Stimulated activated CD8-positive, alpha-beta memory T cell treated with anti-CD3 and anti-CD28 coated beads, Interleukin-7, amount 100 ng/mL, for 4 hours (primary cell): ENCODE data around the gene CIZ1.
"Not testable (repeated sequence)": the region's sequence is repeated elsewhere in the genome, so short reads cannot be mapped to it uniquely, and the experiment has no call there.

Source experiments
- DNase-seq, 2 donors: peaks; one replicate each; pipeline ENCODE4 v3.0.0-alpha.2; 2020; ENCODE audit warnings: low read depth in 2 of 2

Gene CIZ1

DNA sequence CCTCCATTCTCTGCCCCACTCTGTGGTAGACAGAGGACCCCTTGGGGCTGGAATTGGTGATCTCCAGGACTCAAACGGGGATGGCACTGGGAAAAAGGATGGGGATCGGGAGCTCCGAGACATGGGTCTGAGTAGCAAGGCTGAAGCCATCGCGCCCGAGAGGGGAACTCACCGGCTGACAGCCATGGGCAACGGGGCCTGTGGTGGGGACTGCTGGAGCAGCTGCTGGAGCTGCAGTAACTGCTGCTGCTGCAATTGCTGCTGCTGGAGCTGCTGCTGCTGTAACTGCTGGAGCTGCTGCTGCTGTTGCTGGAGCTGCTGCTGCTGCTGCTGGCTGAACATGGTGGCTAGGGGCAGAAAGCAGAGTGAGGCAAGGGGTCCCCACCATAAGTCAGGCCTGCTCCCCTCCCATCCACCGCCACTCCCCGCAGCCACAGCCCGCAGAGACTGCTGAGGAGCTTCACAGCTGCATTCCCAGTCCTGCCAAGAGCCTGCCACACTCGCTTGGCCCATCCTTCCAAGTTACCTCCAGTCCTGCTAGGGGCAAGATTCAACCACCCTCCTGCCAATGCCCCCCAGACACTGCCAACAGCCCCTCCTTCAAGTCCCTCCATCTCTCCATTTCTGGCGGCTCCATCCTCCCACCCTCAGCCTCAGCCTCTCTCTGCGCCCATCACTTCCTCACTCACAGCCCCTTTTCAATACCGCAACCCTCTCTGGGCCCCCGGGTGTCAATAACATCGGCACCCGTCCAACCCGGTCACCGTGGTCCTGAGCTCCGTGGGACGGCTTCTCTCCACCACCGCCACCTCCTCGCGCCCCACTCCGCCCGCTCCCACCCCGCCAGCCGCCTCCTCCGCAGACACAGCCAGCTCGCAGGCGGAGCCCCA, 611 bp downstream of the CIZ1 start:
- no peak for DNase-seq

DNA sequence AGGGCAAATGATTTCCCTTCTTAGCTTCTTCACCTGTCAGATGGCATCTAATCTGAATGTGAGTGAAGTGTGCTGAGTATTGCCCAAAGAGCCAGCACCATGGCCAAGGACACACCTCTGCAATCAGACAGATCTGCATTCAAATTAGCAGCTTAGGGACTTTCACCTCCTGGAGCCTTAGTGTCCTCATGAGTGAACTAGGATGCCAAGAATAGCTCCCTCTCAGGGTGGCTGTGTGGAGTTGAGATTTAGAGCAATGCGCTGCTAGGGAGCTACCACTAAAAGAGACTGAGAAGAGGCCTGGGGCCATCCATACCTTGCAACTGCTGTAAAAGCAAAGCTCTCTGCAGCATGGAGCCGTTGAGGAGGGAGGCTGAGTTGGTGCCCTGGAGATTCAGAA, 1.4 kb downstream of the CIZ1 start:
- no peak for DNase-seq

DNA sequence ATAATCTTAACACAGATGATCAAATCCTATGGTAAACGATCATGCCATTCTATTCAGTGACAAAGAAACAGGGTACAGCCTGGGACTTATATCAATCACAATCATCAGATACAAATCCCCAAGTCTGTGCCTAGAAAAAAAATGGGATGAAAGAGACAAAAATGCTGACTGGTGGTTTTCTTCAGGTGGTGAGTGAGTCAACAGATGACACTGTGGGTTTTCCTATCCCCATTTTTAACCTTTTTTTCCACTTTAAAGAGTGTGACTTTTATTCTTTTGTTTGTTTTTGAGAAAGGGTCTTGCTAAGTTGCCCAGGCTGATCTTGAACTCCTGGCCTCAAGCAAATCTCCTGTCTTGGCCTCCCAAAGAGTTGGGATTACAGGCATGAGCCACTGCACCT, 3.2 kb downstream of the CIZ1 start:
- DNase-seq = no peak

DNA sequence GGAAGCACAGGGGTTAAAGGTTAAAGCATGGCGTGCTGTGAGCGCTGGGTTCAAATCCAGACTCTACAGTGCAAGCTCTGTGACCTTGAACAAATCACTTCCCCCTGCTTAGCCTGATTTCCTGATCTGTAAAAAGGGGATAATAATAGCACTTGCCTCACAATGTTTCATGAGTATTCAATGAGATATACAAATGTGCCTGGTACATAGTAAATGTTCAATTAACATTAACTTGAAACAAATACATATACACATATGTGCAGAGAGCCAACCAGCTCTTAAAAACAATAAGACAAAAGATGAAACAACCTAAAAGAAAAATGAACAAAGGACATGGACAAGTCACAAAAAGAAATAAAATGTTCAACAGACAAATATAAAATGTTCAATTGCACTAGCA, 4.0 kb downstream of the CIZ1 start:
- DNase-seq = no peak

DNA sequence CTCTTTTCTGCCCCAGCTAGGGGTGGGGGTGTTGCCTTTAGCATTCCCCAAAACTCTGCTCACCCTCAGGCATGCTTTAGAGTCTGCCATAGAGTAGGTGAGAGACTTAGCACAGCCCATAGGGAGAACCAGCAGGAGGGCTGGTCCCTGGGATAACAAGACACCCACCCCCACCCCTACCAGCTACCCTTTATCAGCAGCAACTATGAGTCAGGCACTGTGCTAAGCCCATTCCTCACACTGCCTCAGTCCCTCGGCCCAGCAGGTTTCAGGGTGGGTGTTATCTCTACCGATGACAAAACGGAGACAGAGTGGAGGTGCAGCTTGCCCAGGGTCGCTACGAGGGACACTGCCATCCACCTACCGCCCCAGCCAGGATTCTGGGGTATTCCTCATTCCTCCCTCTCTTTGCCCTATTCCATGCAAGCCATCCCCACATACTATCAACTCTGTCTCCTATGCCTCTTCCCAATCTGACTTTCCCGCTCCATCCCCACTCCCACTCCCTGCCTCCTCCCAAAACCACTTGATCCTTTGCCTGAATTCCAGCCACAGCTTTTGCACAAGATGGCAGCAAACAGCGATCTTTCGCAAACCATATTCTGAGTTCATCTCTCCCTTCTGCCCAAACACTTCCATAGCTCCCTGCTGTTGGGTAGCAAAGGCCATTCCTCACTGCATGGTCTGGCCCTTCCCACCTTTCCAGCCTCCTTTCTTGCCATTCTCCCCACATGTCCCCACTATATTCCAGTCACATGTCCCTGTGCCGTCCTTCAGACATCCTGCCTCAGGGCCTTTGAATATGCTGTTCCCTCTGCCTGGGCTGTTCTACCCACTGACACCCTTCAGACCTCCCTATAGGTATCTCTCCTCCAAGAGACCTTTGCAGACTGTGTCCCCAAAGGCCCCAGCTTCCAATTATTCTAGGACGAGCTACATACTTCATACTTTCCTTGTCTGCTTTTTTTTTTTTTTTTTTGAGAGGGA, 5.1 kb downstream of the CIZ1 start:
- DNase-seq = no peak

DNA sequence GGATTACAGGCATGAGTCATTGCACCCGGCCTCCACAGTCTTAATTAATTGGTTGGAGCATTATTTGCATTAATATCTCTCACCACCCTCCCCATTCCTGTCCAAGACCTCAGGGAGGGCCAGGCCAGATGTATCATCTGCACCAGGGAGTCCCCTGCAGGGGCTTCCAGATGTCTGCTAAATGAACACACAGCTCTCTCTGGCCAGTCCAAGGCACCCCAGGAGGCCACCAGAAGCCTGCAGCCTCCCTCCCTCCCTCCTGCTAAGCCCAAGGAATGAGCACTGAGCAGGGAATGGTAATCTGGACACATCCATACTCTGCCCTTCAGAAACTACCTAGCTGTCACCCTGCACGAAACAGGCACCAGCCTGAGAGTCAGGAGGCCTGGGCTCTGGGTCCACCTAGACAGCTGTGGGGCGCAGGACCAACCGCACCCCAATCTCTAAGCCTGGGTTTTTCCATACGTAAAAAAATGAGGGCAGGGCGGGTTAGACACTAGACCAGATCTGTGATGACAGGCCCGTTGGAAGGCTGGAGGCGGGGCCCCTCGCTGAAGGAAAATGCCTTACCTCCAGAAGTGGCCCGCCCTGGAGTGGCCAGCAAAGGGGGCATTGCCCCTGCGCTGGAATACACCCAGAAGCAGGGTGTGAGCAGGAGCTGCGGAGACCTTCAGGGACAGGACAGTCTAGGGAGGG, 8.3 kb downstream of the CIZ1 start:
- no peak for DNase-seq

DNA sequence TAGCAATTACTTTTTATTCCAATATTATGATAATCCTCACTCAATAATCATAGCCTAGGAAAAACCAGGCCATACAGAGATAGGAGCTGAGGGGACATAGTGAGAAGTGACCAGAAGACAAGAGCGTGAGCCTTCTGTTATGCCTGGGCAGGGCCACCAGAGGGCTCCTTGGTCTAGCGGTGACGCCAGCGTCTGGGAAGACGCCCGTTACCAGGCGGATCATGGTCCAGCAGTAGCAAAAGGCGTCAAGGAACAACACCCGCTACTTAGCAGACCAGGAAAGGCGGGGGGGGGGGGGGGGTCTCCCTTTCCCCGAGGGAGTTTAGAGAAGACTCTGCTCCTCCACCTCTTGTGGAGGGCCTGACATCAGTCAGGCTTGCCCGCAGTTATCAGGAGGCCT, 9.9 kb downstream of the CIZ1 start:
- DNase-seq = not testable (repeated sequence)

DNA sequence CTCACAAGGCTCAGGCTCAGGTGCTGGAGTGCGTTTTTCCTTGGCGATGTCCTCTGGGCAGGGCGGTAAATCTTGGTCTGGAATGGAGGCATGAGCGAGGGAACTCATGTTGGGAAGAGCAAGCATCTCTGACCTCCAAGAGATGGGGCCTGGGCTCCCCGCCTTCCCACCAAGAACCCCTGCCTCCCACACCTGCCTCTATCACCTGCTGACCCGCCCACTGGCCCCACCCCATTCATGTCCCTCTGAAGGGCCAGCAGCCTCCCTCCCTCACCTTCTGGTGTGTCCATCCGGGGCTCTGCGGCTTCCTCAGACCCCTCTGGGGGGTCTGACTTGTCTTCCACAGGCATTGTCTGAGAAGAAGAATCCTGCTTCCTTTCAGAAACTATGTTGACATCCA, 10.9 kb downstream of the CIZ1 start:
- no peak for DNase-seq

DNA sequence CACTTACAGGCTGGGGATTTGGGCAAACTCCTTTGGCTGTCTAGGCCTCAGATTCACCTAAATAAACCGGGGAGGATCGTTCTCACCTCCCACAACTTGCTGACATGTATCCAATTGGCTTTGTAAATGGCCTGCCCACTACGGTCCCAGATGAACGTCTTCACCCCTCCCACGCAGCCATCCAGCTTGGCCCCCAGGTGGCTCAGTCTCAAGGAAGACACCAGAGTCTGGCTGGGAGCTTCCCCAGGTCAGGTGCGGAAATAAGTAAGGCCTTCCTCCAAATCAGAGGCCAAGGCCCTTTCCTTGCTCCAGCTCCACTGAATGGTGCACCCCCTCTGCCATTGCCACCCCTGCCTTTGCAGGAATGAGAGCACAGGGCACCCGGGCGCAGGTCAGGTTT, 11.4 kb downstream of the CIZ1 start:
- DNase-seq = no peak

DNA sequence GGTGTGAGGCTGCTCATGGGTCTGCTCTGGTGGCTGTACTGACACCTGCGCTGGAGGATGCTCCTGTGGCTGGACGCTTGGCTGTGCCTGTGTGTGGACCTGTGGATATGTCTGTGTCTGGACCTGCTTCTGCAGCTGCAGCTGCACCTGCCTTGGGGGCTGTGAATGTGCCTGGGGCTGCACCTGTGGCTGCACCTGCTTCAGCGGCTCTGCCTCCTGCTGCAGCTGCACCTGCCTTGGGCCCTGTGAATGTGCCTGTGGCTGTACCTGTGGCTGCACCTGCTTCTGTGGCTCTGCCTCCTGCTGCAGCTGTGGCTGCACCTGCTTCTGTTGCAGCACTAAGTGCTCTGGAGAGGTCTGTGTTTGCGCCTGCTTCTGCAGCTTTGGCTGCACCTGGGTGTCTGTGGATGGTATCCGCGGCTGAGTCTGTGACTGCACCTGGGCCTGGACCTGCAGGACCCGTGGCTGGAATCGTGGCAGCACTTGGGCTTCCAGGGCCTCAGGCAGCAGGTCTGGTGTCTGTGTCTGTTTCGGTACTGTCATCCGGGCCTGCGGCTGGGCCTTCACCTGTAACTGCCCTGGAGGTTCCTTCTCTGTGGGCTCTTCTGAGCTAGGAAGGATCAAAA, 12.5 kb downstream of the CIZ1 start:
- DNase-seq = no peak

DNA sequence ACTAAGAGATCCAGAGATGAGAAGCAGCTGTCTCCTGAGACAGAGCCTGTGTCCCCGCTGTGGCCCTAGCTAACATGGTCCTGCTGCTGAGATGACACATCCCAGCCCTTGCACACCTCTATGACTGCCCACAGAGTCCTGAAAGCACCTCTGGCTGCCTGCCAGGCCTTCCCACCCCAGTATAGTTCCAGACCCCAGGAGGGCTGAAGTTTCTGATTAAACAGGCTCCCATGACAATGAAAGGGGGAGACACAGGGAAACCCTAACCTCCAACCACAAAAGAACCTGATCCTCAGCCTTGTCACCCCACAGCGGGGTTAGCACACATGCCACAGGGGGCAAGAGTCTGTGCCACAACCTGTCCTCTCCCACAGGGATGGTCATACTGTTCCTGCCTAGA, 15.6 kb downstream of the CIZ1 start:
- no peak for DNase-seq

DNA sequence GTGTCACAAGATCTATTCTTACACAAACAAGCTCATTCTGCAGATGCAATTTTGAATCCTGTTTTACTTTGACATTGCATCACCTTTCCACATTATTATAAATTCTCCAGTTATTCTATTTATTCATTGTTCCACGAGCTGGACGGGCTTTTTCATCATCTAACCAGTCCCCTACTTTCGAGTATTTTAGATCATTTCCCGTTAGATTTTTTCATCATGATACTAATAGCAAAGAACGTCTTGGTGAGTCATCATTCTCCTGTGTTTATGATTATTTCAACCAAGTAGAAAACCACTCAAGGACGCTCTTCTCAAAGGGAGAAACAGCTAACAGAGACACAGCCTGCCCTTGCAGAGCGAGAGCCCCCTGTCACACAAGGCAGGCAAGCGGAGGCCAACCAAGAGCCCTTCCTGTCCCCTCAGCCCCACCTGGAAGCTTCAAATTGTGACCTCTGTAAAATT, 16.2 kb downstream of the CIZ1 start:
- DNase-seq = no peak

DNA sequence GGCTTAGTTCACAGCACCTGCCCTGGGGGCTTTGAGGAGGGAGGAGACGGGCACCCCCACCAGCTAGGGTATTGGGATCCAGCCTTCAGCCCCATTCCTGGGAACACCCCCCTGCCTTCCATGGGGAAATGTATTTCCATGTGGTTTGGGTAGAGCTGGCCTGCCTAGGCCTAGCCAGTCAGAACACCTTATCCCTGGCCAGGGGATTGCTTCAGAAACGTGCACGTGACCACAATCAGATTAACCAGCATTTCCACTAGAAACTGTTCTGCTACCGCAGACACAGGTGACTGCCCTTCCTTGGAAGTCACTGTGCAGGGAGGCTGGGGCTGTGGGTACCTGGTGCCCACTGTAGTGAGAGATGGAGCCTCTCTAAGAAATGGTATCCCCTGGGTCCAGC, 17.3 kb downstream of the CIZ1 start:
- DNase-seq = no peak

DNA sequence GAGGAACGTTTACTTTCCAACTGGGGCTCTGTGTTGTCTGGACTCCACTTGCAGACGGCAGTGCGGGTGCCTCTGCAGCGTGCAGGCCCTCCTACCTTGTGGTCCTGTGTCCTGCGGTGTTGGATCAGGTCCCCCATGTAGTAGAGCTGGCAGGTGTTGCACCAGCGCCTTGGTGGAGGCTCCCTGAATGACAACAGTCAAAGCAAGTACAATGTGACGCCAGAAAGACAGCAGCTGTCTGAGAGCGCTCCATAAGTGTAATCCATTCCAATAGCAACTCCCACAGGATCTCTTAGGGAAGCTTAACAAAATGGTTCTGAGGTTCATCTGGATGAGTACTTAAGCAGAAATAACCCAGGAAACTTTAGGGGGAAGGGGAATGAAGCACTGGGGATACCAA, 21.4 kb downstream of the CIZ1 start:
- no peak for DNase-seq

DNA sequence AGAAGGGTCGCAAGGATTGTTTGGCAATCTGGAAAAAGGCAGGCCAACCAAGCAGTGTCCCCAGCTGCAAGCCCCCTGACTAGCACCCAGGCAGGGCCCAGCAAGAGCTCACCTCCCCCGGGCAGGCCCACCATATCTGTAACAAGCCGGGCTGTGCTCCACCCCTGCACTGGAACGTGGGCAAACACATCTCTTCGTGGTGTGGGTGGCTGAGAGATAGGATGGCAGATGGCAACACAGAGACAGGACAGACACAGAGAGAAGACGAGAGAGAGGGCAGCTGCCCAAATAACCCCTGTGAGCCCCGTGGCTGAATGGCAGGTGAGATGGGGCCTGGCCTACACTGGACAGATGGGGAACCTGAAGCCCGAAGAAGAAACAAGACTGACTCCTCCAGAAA, 21.9 kb downstream of the CIZ1 start:
- DNase-seq = no peak

DNA sequence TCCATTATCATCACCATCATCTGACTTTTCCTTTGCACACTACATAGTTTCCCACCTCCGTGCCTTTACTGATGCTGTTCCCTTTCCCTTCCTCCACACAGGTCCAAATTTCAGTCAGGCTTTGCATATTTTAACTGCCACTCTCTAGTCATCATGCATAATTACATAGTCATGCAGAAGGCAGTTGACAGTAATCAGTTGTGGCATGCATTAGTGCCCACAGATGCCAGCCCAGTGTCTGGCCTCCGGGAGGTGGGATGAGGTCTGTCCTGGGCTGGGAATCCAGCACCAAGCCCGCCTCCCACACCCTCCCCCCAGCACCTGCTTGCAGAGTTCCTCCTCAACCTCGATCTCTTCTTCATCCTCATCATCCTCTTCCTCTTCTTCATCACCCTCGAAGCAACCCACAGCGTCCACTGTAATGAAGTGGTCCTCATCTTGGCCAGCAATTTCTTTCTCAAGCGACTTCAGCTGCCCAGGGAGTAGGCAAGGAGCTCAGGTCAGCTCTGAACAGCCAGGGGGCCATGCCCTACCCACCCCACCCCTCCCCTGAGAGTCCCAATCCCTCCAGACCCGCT, 22.6 kb downstream of the CIZ1 start:
- no peak for DNase-seq

DNA sequence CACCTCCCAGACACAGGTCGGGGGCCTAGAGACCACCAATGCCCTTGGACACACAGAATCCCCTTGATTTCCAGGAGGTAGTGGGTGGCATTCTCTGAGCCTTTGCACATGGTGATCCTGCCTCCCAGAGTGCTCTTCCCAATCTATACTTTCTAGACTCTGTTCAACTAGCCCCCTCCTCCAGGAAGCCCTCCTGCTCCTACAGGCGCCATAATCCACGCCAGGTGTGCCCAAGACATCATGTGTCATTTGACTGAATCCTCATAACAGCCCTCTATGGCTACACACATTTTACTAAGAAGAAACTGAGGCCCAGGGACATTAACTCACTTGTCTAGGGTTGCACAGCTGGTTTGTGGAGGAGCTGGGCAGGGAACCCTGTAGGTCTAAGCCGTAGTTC, 24.2 kb downstream of the CIZ1 start:
- DNase-seq = no peak

DNA sequence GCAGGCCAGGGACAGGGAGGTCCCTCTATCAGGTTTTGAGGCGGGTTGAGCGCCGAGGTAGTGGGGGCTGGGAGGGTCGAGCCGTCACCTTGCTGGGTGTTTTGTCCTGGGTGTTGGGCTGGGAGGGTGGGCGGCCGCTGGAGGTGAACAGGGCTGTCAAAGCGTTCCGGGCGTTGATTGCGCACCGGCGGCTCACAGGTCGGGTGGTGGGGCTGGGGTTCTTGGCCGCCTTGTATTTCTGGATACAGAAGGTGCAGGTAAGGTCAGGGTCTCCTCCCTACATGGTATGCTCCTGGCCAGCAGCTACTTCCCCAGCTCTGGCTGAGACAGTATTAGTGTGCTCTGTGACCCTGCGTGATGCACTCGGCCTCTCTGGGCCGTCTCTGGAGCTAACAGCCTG, 25.2 kb downstream of the CIZ1 start:
- no peak for DNase-seq

DNA sequence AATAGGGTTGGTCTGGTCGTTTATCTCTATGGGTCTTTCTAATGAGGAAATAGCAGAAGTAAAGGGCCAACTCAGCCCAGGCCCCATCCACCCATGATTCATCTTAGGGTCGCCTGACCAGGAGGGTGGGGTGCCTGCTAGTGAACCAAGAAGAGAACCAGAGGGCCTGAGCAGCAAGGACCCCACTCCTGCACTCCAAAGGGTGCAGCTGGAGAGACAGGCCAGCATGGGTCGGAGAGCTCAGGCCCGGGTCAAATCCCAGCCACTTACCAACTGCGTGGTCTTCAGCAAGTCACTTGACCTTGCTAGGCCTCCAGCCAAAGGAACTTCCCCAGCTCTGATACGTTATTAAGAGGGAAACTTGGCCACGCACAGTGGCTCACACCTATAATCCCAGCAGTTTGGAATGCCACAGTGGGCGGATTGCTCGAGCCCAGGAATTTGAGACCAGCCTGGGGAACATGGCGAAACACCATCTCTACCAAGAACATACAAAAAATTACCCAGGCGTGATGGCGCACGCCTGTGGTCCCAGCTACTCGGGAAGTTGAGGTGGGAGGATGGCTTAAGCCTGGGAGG, 27.0 kb downstream of the CIZ1 start:
- no peak for DNase-seq

DNA sequence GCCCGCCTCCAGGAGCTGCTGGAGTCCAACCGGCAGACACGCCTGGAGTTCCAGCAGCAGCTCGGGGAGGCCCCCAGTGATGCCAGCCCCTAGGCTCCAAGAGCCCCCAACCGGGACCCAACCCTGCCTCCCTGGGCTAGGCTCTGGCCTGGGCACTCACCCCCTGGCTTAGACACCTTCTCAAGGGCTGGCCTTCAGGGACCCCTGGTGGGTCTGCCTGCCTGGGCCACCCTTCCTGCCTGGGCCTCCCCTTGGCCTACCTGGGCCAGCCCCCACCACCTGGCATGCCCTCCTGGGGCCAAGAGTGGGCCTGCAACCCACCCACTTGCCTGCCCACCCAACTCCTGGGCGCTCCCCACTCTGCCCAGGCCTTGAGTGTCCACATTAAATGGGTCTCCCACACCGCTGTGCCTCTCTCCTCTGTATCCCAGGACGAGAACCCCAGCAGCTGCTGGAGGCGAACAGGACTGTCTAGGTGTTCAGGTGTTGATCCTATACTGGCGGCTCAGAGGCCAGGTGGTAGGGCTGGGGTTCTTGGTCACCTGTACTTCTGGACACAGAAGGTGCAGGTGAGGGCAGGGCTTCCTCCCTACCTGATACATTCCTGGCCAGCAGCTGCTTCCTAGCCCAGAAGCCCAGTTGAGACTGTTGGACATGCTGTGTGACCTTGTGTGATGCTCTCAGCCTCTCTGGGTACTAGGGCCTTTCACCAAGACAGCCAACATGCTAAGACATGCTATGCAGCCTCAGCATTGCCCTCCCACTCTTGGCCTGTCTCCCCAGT, 27.7 kb downstream of the CIZ1 start:
- DNase-seq = no peak
